ENCODE results near the gene PTPN4.

DNA sequence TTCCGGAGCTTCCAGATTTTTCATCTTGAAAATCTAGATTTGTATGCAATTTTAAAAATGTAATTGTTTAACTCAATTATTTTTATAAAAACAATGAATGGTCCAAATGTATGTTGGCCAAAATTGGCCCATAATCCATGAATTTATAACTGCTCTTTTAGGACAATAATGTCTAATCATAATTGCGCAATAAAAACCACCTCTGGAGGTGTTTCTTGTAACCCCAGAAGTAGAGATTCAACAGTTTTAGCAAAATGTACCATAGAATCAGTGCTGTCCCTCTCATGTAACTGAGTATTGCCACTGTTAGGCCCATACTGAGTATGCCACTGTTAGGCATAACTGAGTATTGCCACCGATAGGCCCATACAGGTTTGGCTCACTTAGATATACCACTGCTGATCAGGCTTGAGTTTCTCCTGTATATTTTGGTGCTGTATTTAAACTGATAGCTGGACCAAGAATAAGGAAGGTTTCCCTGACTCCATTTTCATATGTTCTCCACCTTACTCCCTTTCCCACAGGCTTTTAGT lies 182.3 kb downstream of the PTPN4 start:
- TF ChIP-seq, protein P1, sequence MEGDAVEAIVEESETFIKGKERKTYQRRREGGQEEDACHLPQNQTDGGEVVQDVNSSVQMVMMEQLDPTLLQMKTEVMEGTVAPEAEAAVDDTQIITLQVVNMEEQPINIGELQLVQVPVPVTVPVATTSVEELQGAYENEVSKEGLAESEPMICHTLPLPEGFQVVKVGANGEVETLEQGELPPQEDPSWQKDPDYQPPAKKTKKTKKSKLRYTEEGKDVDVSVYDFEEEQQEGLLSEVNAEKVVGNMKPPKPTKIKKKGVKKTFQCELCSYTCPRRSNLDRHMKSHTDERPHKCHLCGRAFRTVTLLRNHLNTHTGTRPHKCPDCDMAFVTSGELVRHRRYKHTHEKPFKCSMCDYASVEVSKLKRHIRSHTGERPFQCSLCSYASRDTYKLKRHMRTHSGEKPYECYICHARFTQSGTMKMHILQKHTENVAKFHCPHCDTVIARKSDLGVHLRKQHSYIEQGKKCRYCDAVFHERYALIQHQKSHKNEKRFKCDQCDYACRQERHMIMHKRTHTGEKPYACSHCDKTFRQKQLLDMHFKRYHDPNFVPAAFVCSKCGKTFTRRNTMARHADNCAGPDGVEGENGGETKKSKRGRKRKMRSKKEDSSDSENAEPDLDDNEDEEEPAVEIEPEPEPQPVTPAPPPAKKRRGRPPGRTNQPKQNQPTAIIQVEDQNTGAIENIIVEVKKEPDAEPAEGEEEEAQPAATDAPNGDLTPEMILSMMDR (IDR thresholded peaks at IDR 0.05), result no peak
- no peak for TF ChIP-seq POLR2AphosphoS5 (IDR thresholded peaks at IDR 0.05)
- no peak for TF ChIP-seq POLR2A (IDR thresholded peaks at IDR 0.05)
- TF ChIP-seq EP300 (IDR thresholded peaks at IDR 0.05), result no peak
